ELF-1 (cell line): ENCODE results near the gene FAHD2B.
"Not testable (repeated sequence)": the region's sequence is repeated elsewhere in the genome, so short reads cannot be mapped to it uniquely, and the experiment has no call there.

Experiments used
- DNase-seq: peaks from one replicate; pipeline ENCODE4 v3.0.0-alpha.2; 2016; ENCODE audit warnings: low read depth, low spot score

FAHD2B gene

GRCh38 chr2:97094772-97095611, at the start of gene FAHD2B:
Gene FAHD2B, minus strand, starts transcription at chr2:97094882. Its CDS starts 3,176 bp downstream, at chr2:97091706.
- peak; percentile 63 for DNase-seq

GRCh38 chr2:97144016-97144415, 49.3 kb upstream of the FAHD2B start:
- DNase-seq, result not testable (repeated sequence)

GRCh38 chr2:97129090-97129489, 34.4 kb upstream of the FAHD2B start:
- not testable (repeated sequence) for DNase-seq

- DNase-seq, result not testable (repeated sequence)
These were observed 19.2 kb upstream of the FAHD2B start for GRCh38 chr2:97113882-97114255.

- DNase-seq, result peak; percentile 82
These were observed 18.6 kb upstream of the FAHD2B start, which contains the start of gene ANKRD36 for GRCh38 chr2:97113050-97113881. Gene ANKRD36, plus strand, starts transcription at chr2:97113153. Its CDS starts 587 bp downstream, at chr2:97113740.

GRCh38 chr2:97112320-97113049, 17.8 kb upstream of the FAHD2B start:
- DNase-seq, result peak; percentile 77

GRCh38 chr2:97111246-97111645, 16.6 kb upstream of the FAHD2B start:
- not testable (repeated sequence) for DNase-seq

- not testable (repeated sequence) for DNase-seq
These were observed 12.2 kb upstream of the FAHD2B start for GRCh38 chr2:97106878-97107277.

GRCh38 chr2:97098786-97099372, 4.2 kb upstream of the FAHD2B start:
- DNase-seq, result not testable (repeated sequence)

- DNase-seq, result no peak
These were observed 979 bp upstream of the FAHD2B start for GRCh38 chr2:97095661-97096060.

GRCh38 chr2:97093983-97094771, 505 bp downstream of the FAHD2B start:
- peak; percentile 16 for DNase-seq

- DNase-seq, result not testable (repeated sequence)
These were observed 1.7 kb downstream of the FAHD2B start for GRCh38 chr2:97092946-97093345.

GRCh38 chr2:97088706-97089105, 6.0 kb downstream of the FAHD2B start:
- DNase-seq, result not testable (repeated sequence)

GRCh38 chr2:97085093-97085492, 9.6 kb downstream of the FAHD2B start:
- DNase-seq, result not testable (repeated sequence)

- not testable (repeated sequence) for DNase-seq
These were observed 11.2 kb downstream of the FAHD2B start for GRCh38 chr2:97083516-97083915.

GRCh38 chr2:97082206-97082605, 12.5 kb downstream of the FAHD2B start:
- peak; percentile 58 for DNase-seq

GRCh38 chr2:97080855-97081254, 13.8 kb downstream of the FAHD2B start:
- DNase-seq, result not testable (repeated sequence)

- DNase-seq, result not testable (repeated sequence)
These were observed 17.5 kb downstream of the FAHD2B start for GRCh38 chr2:97077213-97077612.

- DNase-seq, result not testable (repeated sequence)
These were observed 23.8 kb downstream of the FAHD2B start for GRCh38 chr2:97070915-97071314.

GRCh38 chr2:97068722-97069121, 26.0 kb downstream of the FAHD2B start:
- DNase-seq, result not testable (repeated sequence)
